Endometrial microvascular endothelial cells (primary cell): Measurements from ENCODE around the gene HDDC2. TPM values are rescaled to one million over a fixed set of nuclear protein-coding genes. Genes with fewer than 3 reads are reported as not detected.

Experiments
- in situ Hi-C: cut with HindIII; loops from 2 replicates; pipeline ENCODE4 v1.10.0; 2017; ENCODE audit warnings: low sequenced_read_pairs, low pct_unique_long_range_greater_than_20kb; ENCODE audit errors: inconsistent ontology term
- total RNA-seq: library from RNA; depleted of rRNA; stranded (reverse); fragments of >200 nt; gene quantifications from one replicate; pipeline ENCODE4 v1.2.3, GENCODE V29; 2015; ENCODE audit errors: inconsistent ontology term

HDDC2 gene
- total RNA-seq, 1 donor from 2014 or later, result 21.3 TPM

- in situ Hi-C loops, result no loop called here
Measured at GRCh38 chr6:125275779-125276178, 26.0 kb downstream of the HDDC2 start.

- in situ Hi-C loops, result no loop called here
Measured at GRCh38 chr6:125274935-125275334, 26.8 kb downstream of the HDDC2 start.

- in situ Hi-C loops, result no loop called here
Measured at GRCh38 chr6:125273965-125274364, 27.8 kb downstream of the HDDC2 start.

- in situ Hi-C loops, result no loop called here
Measured at GRCh38 chr6:125273251-125273650, 28.5 kb downstream of the HDDC2 start.

GRCh38 chr6:125271486-125272159 is 30.1 kb downstream of the HDDC2 start:
- in situ Hi-C loops, result no loop called here

- in situ Hi-C loops, result no loop called here
Measured at GRCh38 chr6:125270380-125270779, 31.4 kb downstream of the HDDC2 start.

GRCh38 chr6:125269328-125269985 is 32.3 kb downstream of the HDDC2 start:
- in situ Hi-C loops, result no loop called here

- in situ Hi-C loops, result no loop called here
Measured at GRCh38 chr6:125268765-125269164, 33.0 kb downstream of the HDDC2 start.

- in situ Hi-C loops, result no loop called here
Measured at GRCh38 chr6:125267806-125268523, 33.8 kb downstream of the HDDC2 start.

- in situ Hi-C loops, result no loop called here
Measured at GRCh38 chr6:125264476-125264875, 37.3 kb downstream of the HDDC2 start.

- in situ Hi-C loops, result no loop called here
Measured at GRCh38 chr6:125262016-125263013, 39.5 kb downstream of the HDDC2 start.

- in situ Hi-C loops, result no loop called here
Measured at GRCh38 chr6:125259354-125259736, 42.4 kb downstream of the HDDC2 start.

- in situ Hi-C loops, result no loop called here
Measured at GRCh38 chr6:125258651-125259353, 43.0 kb downstream of the HDDC2 start.

GRCh38 chr6:125257351-125257750 is 44.4 kb downstream of the HDDC2 start:
- in situ Hi-C loops, result no loop called here

GRCh38 chr6:125255201-125255600 is 46.6 kb downstream of the HDDC2 start:
- in situ Hi-C loops, result no loop called here

- in situ Hi-C loops, result no loop called here
Measured at GRCh38 chr6:125254321-125254720, 47.4 kb downstream of the HDDC2 start.

- in situ Hi-C loops, result no loop called here
Measured at GRCh38 chr6:125253881-125254280, 47.9 kb downstream of the HDDC2 start.

GRCh38 chr6:125252891-125253290 is 48.9 kb downstream of the HDDC2 start:
- in situ Hi-C loops, result no loop called here
